Glomerular visceral epithelial cell (primary cell): ENCODE results near the gene LRRN2.
"Not testable (repeated sequence)": the region's sequence is repeated elsewhere in the genome, so short reads cannot be mapped to it uniquely, and the experiment has no call there.

ENCODE experiments used
- DNase-seq: peaks from one replicate; pipeline ENCODE4 v3.0.0-alpha.2; 2016; ENCODE audit errors: extremely low spot score

The LRRN2 gene

GRCh38 chr1:204575221-204576190 lies 110.0 kb downstream of the LRRN2 start:
- DNase-seq: no peak

DNA sequence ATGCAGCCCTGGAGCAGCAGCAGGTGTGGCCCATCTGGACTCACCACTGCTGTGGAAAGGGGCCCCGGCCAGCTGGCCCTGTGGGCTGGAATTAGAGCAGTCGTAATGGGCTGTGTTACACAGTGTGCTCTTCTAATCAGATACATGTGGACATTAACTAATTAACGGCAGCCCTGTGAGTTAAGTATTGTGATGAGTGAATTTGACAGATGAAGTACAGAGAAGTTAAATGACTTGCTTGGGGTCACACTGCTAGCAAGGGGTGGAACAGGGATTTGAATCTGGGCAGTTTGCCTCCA lies 110.7 kb downstream of the LRRN2 start:
- DNase-seq: no peak

DNA sequence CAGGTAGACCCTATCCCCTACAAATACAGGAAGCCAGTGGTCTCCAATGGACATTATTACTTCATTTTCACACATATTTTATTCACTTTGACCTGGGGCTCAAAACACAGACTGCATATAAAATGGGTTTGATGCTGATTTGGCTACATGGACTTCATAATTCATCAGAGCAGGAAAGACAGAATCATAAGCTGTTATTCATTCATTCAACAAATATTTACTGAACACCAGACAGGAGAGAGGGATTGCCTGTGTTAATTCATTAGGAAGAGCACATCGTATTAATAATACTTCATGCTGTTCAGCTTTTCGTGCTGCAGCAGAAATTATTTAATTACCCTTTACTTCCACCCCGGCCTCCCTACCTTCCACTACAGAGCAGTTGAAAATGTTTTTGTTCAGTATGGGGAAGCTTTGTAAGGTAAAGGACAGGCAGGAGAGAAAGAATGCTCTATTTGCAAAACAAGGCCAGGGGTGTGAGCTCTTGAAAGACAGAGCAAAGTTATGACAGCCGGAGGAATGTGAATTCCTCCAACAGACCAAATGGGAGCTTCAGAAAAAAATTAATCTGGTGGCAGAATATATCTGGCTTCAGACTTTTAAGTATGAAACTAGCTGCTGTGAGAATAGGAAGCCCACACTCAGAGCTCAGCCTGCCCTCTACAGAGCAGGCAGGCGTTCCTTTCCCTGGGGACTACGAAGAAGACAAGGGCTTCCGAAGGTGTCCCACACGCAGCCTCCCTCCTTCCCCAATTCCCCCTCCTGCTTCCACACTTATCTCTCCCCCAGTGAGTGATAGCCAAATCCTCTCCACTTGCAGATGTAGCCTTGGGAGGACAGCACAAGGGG lies 111.3 kb downstream of the LRRN2 start:
- no peak for DNase-seq

- peak; percentile 11 for DNase-seq
Measured at GRCh38 chr1:204572923-204573922, 112.3 kb downstream of the LRRN2 start.

DNA sequence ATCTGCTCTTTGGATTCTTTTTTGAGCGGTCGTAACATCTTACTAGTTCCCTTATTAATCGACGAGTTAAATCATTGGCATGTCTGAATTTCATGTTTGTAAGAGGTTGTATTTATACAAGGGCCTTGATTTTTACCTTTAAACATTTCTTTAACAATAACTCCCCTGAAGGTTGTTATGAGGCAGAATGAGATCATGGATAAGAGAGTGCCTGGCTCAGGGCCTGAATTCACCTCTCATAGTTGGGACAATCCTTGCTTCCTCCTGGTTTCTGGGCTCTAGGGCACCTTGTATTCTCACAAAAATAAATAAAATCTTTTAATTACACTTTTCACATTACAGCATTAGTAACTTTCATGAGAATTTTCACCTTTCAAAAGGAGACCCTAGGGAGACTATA lies 113.9 kb downstream of the LRRN2 start:
- no peak for DNase-seq

DNA sequence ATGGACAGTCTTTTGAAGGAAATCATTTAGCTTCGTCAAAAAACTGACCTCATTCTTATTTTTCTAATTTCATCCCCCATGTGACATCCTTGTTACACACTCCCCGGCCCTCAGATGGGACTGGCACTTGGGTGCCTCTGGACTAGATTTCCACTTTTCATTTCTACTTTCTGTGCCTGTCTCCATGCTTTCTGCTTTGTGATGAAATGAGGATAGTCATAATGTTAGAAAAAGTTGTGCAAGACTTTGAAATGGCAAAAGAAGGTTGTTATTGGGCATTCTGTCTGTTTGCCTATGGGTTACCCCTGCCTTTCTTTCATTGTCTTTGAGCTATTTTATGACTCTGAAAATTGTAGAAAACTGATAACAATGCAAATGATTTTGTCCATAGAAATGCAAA lies 114.4 kb downstream of the LRRN2 start:
- DNase-seq: no peak

GRCh38 chr1:204570021-204570420 lies 115.5 kb downstream of the LRRN2 start:
- not testable (repeated sequence) for DNase-seq

GRCh38 chr1:204569478-204569877 lies 116.1 kb downstream of the LRRN2 start:
- no peak for DNase-seq

- no peak for DNase-seq
Measured at GRCh38 chr1:204568576-204569315, 116.8 kb downstream of the LRRN2 start.
